ENCODE results near the gene GUCA2A.

The GUCA2A gene

DNA sequence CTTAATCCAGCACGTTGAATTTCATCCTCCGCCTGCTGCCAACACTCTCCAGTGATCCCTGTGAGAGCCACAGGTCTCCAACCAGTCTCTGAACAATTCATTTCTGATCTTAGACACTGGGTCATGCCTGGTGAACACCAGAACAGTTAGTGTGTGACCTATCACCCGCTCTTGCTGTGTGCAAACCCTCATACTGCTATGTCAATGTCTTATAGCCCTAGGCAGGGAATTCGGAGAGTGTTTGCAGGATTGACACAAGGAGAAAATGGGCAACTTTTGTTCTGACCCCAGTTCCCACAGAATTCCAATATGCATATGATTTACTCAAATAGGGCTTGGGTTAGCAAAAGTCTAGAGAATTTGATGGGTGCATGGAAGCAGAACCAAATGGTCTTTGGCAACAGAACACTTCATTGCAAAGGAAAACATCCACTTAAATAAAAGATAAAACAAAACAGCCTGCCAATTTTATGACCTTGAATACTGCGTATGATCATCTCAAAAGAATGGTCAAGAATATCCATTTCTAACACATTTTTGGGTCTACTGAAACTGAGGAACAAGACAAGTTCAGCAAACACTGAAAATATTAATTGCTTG lies 34.4 kb downstream of the GUCA2A start:
- DNase-seq = no peak

DNA sequence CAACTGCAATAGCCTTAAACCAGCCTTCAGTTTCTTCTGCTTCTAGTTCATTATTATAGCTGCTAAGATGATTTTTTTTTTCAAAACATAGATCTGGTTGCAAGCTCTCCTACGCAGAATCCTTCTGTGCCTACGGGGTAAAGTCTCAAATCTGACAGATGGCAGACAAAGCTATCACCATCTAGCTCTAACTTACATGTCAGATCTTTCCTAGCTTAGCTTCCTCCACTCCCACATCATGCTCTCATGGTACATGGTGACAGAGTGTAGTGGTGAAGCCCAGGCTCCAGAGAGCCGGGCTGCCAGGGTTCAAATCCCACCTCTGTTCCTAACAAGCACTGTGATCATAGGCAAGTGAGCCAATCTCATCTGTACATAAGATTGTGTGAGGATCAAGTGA lies 35.6 kb downstream of the GUCA2A start:
- DNase-seq = no peak

DNA sequence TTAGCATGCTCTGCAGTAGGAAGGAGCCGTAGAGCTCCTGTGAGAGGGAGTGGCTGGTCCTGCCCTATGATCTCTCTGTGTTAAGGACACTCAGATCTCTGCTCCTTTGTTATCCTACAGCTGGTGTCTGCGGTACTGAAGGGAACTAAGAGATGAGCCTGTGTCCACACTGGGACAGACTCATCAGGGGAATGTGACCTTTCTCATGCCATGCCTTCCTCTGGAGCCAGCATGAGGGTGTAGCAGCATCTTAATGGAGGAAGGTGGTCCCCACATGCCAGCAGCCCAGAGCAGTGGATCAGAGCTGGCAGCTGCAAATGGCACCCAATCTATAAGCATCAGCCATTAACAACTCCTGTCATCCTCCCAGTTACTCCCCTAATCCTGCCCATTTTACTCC lies 36.0 kb downstream of the GUCA2A start:
- no peak for DNase-seq

DNA sequence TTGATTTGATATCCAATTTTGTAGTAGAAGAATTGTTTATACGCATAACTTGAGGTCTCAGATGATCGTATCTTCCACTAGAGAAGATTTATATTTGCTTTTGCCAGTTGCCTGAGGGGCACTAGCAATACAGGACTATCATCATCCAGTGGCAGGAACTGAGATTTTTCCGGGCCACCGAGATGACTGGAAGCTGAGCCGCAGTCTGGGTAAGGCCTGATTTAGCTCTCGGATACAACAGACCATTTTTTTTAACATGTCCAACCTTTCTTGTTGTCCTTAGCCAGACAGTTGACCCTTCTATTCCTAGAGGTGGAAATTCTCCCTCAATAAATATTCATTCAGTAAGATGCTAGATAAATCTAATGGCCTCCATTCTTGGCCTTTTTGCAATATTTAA lies 36.8 kb downstream of the GUCA2A start:
- DNase-seq = no peak

DNA sequence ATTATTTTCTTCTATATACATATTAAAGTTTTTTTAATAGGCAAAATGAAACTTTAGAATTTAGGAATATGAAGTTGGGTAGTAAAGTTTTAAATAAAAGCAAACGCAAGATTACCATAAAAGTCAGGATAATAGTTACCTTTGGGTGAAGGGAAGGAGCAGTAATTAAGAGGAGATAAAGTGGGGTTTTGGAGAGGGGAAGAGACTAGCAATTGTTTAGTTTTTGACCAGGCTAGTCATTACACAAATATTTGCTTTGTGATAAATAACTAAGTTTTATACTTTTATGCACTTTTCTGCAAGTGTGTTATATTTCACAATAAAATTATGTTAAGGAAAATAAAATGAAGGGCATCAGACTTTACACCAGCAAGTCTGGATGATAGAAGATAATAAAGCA lies 39.0 kb downstream of the GUCA2A start:
- DNase-seq = no peak

DNA sequence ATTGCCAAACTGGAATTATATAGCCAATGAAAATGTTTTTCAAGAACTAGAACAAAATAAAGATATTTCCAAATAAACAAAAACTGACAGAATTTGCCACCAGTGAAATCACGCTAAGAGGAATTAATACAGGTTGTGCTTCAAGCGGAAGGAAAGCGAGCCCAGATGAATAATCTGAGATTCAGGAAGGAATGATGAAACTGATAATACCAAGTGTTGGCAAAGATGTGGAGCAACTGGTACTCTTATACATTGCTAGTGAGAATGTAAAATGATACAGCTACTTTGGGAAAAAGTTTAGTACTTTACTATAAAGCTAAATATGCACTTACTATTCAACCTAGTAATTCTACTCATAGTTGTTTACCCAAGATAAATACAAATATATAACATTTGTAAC lies 42.1 kb downstream of the GUCA2A start:
- no peak for DNase-seq

DNA sequence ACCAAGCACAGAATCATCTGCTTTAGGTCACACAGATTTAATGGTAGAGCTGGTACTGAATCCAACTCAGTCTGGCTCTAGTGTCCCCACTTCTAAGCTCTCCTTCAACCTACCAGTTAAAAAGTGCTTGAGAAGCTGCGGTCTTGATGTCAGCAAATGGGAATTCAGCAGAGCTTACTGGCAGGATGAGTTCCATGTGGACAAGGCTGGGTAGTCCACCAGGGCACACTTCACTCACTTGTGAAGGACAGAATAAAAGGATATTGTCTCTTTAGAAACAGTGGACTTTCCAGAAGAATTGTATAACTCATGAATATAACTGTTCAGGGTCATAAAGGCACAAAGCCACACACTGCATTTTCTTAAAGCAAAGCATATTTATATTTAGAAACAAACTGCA lies 46.4 kb downstream of the GUCA2A start:
- no peak for DNase-seq

DNA sequence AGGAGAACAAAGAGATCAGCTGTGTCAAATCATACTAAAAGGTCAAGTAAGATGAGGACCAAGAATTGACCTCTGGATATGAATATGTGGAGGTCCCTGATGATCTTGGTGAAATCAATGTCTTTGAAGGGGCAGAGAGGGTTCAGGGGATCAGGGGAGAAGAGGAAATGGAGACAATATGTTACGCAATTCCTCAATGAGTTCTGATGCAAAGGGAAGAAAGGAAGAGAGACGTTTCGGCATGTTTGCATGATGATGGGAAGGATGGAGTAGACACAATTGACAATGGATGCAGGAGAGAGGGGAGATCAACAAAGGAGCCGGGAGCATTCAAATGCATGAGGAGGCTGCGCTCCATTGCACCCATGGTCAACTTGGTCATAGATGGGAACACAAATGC lies 47.3 kb downstream of the GUCA2A start:
- no peak for DNase-seq

DNA sequence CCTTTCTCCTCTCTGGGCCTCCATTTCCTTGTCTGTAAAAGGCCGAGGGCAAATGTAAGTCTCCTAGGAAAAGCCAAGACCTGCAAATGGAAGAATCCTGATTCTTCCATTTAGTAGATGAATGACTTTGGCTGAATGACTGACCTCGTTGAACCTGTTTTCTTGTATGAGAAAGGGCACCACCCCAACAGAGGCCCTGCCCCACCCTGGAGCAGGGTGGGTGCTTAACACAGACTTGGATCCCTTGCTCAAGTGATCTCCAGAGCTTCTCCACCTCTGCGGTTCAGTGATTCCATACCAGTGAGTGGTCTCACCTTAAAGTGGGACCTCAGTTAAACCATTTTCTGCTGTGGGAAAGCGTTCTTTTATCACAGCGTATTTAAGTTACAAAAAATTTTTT lies 50.3 kb downstream of the GUCA2A start:
- no peak for DNase-seq

Measured in activated CD4-positive, CD25-positive, alpha-beta regulatory T cell treated with anti-CD3 and anti-CD28 coated beads, Interleukin-2, amount 50 U/mL, for 72 hours (primary cell).